Activated CD4-positive, alpha-beta T cell treated with anti-CD3 and anti-CD28 coated beads, Interleukin-2, Interleukin-4, amounts not matched to agents 100 ng/mL and 50 ng/mL, durations not matched to agents 16 hours and 8 hours (primary cell): ENCODE measurements around the gene MTFR1L.
A peak's percentile ranks its signal among the peaks of the same experiment; 100 is the strongest.

ENCODE experiments used
- DNase-seq: peaks from one replicate; pipeline ENCODE4 v3.0.0-alpha.2; 2020; ENCODE audit warnings: low spot score

MTFR1L gene

DNA sequence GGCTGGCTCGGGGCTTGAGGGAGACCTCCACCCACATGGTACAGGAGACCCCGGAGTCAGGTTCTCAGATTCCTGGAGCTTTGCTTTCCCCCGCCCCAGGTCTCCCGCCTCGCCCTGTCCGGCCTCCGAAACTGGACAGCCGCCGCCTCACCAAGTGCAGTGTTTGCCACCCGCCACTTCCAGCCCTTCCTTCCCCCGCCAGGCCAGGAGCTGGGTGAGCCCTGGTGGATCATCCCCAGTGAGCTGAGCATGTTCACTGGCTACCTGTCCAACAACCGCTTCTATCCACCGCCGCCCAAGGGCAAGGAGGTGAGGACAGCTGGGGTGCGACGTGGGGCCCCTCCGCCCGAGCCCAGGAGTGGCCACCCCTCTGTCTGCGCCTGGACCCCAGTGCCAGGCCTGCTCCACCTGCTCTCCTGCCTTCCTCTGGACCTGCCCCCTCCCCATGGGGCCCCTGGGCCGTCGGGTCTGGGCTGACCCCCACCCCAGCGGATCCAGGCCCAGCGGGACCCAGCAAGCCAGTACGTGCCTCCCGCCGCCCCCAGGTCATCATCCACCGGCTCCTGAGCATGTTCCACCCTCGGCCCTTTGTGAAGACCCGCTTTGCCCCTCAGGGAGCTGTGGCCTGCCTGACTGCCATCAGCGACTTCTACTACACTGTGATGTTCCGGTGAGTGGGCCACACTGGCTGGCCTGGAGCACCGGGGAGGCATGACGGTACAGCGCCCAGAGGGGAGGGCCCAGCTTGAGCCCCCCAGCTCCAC, 11.1 kb upstream of the MTFR1L start:
- DNase-seq = no peak

DNA sequence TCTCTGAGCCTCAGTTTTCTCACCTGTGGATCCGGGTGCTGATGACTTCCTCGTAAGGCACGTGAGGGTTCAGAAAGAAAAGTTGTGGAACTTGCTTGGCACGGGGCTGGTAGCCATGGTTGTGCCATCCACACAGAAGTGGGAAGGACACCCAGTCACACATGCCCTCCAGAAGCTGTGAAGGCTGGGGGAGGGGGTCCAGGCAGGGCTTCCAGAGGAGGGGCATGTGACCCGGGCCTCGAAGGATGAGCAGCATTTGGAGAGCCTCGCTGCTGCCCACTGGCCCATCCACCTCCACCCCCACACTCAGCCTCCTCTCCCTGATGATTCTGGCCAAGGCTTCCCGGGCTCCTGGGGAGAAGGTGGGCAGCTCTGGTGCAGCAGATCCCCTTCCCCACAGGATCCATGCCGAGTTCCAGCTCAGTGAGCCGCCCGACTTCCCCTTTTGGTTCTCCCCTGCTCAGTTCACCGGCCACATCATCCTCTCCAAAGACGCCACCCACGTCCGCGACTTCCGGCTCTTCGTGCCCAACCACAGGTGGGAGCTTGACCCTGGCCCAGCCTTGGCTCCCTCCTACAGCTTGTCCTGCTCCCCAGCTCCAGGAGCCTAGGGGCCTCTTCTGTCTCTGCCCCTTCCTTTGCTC, 10.3 kb upstream of the MTFR1L start:
- no peak for DNase-seq

DNA sequence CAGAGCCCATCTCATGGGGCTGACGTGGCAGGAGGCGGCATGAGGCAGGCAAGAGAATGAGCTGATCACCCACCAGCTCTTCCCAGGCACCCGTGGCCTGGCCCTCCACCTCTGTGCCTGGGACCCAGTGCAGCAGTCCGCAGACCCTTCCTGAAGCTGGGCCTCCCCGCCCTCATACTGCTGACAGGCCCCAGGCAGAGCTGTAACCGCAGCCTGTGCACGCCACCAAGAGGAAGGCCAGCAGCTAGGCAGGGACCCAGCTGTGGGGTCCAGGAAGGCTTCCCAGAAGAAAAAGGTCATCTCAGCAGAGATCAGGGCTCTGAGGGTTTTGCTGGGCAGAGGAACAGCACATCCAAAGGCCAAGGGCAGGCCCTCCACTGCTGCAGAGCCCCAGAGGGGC, 9.8 kb upstream of the MTFR1L start:
- DNase-seq = no peak

DNA sequence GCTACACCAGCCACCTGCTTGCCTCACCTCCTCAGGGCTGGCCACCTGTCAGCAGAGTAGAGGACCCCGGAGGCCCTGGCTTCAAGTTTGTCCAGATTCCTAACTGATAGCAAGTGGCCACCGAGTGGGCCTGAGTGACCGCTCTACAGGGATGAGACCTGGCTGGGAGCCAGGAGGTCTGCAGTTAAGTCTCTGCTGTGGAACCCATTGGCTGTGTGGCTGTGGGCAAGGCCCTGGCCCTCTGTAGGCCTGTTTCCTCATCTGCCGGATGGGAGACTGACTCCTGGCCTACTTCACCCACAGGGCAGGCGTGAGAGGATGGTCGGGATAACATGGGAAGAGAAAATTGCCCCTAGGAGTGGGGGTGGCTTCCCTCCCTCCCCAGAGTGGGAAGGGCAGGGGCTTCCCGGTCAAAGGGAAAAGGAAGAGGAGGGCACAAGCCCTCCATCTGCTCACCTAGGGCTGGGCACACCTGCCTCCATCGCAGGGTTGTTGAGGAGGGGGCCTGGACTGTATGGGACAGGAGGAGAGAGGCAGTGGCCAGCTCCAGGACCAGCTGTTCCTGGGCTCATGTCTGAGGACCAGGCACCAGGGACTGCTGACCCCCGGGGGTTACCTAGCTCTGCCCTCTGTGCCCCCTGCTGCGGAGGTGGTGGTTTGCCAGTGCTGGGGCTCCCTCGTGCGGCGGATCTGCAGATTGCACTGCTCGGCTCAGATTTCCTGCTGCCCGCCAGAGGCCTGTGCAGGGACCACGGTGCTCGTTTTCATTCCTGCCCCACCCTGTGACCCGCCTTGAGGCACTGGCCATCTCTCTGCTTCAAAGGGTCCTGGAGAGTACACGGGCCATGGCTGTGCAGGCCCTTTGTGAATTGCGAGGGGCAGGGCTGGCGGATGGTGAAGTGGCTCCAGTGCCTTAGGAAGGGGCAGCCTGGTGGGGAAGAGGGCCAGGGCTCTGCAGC, 9.1 kb upstream of the MTFR1L start:
- peak; percentile 73 for DNase-seq

DNA sequence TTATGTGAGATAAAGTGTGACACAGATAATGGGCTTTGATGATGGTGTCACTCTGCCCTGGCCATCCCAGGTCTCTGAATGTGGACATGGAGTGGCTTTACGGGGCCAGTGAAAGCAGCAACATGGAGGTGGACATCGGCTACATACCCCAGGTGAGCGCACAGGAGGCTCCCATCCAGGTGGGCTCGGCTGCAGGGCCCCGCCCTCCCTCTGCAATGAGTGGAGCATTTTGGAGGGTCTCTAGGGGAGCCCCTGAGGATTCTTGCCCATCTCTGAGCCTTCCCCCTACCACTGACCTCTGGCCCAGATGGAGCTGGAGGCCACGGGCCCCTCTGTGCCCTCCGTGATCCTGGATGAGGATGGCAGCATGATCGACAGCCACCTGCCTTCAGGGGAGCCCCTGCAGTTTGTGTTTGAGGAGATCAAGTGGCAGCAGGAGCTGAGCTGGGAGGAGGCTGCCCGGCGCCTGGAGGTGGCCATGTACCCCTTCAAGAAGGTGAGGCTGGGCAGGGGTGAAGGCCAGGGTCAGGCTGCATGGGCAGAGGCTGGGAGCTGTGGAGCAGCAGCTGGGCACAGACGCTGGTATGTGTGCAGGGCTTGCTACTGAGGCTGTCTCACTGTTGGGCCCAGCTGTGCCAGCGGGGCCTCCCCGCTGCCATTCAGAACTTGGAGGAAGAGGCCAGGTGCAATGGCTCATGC, 8.2 kb upstream of the MTFR1L start:
- DNase-seq = no peak

DNA sequence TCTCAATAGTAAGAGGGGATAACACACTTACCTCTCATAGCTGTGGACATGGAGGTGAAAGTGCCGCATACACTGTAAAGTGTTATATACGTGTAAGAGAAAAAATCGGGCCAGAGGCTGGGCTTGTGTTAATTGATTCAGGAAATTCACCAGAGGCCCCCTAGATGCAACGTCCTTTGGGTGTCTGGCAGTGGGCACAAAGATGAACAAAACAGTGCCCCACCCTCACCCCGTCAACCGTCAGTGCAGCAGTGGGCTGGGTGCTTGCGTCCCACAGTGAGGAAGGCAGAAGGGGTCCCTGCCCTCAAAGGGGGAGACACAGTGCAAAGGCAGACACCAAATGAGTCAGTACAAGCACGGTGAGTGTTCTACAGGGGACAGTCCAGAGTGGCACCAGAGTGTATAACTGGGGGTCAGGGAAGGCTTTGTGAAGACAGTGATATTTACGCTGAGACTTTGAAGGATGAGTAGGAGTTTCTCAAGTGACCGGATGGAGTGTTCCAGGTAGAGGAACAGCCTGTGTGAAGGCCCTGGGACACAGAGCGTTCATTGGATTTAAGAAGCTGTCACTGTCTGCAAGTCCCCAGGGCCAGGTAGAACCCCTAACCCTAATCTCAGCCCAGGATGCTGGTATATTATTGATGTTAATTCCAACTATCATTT, 6.6 kb upstream of the MTFR1L start:
- DNase-seq = no peak

DNA sequence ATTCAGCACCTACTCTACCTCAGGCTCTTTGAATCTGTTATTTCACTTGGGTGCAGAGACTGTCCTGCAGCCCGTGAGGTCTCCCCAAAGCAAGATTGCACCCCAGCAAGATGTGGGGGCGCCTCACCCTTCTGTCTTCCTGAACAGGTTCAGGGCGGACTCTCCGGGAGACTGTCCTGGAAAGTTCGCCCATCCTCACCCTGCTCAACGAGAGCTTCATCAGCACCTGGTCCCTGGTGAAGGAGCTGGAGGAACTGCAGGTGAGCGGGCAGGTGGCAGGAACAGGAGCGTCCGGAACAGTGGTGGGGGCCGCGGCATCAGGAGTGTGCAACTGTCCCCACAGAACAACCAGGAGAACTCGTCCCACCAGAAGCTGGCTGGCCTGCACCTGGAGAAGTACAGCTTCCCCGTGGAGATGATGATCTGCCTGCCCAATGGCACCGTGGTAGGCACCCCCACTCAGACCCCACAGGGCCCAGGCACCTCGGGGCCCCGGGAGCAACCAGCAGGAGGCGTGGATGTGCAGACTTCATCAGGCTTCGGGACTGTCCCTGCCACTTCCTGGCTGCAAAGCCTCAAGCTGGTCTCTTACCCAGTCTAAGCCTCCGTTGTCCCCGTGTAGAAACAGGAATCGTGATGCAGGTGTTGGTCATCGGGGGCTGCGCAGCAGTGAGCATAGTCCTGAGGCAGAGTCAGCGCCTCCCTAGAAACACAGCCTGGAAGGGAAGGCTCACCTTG, 5.9 kb upstream of the MTFR1L start:
- DNase-seq = no peak

DNA sequence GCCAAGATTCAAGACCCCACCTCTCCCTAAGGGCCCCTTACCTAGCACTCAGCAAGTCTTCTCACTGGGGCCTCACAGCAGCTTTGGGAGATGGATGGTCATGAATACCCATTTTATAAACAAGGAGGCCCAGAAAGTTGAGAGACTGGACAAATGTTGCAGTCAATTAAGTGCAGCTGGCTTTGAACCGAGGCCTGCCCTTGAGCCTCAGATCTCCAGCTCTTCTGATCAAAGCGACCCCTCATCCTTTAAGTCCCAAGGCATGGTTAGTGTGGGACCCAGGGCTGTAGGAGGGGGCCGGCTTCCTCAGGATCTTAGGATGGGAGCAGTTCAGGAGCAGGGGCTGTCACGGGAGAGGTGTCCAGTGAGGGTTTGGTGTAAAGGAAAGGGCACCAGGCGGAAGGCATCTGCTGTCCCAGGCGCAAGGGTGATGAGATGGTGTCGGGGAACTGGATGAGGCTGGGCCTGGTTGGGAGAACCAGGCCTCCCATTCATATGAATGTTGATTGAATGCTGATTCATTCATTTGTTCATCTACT, 5.1 kb upstream of the MTFR1L start:
- DNase-seq = no peak

DNA sequence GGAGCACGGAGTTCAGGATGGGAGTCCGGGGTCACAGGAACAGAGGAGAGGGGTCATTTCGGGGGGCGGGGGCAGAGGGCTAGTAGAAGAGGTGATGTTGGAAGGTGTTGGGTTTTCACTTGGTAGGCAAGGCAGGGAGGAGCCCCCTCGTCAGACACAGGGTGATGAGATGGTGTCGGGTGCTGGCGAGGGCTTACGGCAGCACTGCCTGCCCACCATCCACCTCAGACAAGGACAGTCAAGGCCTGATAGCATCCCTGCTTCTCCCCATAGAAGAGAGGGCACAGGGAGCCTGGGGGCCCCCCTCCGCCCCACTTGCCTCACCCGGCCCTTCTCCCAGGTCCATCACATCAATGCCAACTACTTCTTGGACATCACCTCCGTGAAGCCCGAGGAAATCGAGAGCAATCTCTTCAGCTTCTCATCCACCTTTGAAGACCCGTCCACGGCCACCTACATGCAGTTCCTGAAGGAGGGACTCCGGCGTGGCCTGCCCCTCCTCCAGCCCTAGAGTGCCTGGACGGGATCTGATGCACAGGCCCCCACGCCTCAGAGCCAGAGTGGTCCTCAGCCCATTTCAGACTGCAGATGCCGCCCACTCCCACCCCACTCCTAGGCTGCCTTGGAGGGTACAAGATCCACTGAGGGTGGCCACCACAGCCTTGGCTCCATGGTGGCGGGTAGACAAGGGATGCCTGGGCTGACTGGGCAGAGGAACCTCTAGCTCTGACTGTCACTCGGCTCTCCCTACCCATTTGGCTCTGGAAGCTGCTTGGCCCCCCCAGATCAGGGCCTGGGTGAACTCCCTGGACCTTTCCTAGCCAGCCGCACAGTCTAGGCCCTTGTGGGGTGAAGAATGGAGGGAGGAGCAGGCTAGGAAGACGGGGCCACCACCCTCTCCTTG, 4.3 kb upstream of the MTFR1L start:
- no peak for DNase-seq

DNA sequence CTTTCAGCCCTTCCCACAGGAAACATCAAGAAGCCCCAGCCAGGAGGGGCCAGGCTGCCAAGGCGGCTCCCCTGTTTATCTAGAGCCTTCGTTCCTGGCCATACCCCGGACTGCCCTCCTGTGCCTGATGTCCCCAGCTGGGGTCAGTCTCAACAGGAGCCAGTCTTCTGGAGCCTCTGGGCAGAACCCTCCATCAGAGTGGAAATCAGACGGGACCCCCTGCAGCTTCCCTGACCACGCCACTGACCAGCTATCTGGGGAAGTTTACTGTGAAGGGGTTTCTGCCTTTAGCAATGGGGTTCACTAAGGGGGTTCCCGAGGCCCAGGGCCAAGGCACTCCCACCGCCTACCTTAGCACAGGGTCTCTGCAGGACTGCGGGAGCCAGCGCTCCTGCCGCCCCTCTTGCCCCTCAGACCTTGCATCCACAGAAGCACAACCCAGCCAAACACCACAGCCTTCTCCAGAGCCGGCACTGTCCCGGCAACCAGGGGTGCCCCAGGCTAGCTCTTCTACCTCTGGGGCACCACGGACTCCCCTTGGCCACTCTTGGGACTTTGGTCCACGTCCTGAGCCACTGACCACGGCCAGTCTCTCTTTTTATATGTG, 3.5 kb upstream of the MTFR1L start:
- DNase-seq = no peak

DNA sequence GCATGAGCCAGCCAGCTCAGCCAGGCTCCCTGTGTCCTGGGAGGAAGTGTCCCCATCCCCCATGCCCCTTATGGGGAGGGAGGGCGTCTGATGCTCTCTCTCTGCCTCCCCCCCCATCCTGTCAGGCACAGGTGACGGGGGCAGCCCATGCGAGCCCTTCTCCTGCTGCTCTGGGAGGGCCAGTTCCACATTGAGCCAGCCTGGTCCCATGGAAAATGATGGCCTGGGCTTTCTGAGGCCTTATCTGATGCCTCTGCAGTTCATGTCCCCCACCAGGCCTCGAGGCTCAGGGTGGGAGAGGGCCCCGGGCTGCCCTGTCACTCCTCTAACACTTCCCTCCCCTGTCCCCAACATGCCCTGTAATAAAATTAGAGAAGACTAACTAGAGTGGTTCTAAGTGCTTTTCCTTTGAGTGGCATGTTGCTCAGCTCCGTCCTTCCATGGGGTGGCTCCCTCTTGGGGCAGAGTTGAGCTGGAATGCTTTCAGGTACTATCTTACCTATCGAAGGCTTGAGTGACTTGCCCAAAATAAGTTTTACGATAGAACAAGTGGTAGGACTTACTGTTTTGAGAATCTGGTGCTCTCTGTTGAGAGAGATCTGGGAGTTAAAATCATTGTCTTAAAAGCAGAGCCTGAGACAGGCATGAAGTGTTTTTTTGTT, 1.8 kb upstream of the MTFR1L start:
- no peak for DNase-seq

DNA sequence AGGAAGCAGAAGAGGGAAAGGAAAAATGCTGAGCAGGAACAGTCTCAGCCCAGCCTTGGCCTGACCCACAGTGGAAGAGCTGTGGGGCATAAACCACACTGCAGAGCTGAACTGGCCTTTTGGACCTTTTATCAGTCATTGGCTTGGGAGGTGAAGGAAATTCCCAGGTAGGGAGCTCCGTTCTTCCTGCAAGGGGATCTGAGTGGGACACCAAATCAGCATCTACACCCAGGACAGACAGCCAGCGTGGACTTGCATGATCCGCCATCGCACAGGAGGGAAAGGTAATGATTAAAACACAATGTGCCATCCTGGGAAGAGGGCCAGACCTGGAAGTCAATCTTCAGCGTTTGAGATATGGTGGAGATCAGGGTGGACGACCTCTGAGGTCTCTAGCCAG, 1.2 kb upstream of the MTFR1L start:
- DNase-seq = no peak

DNA sequence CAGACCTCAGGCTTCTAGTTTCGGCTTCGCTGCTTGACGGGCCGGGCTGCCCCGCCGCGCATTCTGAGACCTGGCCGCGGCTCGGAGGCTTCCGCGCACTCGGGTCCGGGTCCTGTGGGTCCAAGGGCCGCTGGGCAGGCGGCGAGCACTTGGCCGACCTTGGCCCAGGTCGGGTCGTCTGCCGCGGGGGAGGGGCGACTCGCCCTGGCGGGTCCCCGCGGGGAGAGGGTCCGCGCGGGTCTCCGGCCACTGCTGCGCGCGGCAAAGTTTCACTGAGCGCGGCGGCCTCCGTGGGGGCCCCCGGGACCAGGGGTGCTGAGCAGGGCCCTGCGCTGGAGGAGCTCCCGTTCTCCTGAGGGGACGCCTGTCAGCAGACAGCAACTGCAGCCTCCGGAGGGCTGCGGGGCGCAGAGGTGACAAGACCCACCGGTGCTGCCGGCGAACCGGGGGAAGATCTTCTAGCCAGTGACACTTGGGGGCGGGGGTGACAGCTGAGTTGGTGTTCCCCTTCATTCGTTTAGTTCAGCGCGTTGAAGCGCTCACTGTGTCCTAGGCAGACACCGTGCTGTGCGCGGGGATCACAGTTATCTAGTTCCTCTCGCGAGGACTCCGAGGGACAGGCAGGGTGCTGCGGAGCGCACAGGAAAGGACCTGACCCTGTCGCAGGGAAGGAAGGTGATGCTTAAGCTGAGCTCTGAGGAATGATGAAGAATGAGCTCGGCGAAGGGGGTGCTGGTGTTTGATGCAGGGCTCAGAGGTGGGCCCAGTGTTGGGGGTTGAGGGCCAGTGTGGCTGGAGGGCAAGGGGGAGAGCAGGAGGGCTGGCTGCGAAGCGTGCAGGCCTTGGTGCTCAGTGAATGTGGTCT, 725 bp downstream of the MTFR1L start:
- DNase-seq = peak; percentile 70

DNA sequence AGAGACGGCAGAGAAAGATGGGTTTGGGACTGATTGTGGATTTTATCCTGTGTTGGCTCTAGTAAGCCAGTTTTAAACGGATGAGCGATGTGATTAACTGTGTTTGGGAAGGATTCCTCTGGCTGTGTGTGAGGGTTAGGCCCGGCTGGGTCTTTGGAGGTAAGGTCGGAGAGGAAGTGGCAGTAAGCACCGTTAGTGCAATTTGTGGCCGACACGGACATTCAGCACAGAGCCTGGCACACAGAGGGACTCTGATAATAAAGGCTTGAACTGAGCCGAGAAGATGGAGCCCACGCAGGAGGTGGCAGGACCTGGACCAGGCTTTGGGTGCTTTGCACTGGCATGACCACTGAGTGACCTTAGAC, 1.3 kb downstream of the MTFR1L start:
- no peak for DNase-seq

DNA sequence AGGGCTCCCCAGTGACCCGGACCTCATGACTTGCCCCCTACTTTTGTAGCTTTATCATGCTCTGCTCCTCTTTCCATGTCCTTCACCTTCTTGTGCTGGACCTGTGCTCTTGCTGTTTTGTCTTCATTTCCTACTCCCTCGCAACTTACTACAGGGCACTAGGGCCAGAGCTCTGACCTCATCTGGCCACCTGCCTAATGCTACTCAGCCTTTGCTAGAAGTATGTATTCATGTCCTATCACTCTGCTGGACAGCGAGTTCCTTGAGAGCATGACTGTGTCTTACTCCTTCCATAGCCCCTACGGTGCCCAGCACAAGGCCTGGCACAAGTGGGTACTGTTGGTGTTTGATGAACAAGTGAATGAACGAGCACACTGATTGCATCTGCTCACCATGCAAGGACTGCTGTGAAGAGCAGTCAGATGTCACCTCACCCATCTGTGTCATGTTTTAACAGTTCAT, 1.9 kb downstream of the MTFR1L start:
- DNase-seq = no peak

DNA sequence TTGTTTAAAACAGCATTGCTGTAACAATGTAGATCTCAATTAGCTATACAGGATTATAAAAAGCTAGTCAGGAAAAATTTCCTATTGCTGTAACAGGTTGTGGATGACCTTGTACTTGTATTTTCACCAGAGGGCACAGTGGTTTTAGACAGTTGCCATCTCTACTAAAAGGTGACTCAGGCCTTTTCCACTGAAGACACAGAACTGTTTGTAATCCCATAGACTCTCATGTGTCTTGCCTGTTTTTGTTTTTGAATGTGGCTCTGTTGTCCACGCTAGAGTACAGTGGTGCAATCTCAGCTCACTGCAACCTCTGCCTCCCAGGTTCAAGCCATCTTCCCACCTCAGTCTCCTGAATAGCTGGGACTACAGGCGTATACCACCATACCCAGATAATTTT, 5.9 kb downstream of the MTFR1L start:
- DNase-seq = no peak

DNA sequence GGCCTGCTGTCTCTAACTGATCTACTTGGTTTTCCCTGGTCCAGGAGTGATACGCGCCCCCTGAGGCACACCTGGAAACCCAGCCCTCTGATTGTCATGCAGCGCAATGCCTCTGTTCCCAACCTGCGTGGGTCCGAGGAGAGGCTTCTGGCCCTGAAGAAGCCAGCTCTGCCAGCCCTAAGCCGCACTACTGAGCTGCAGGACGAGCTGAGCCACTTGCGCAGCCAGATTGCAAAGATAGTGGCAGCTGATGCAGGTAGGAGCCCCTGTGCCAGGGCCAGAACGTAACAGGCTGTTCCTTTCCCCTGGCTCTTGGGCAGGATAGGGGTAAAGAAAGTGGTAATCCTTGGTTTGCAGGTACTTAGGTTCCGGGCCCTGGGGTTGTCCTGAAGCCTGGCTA, 6.8 kb downstream of the MTFR1L start:
- DNase-seq = no peak

DNA sequence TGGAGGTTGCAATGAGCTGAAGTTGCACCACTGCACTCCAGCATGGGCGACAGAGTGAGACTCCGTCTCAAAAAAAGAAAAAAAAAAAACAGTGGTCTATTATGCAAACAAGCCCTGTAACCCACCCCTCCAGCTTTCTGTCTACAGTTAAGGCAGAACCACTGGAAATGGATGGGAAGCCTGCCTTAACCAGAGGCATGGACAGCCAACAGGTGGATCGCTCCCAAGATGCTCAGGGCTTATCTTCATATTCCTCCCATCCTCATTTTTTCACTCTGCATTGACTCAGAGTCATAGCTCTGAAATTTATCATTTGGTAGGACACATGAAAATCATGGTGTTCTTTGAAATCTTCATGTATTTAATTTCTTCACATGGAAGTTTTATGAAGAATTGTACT, 8.7 kb downstream of the MTFR1L start:
- no peak for DNase-seq
